GM12891 (cell line): ENCODE measurements around the gene KCNAB1.

Experiments used
- POLR2A ChIP-seq: IDR thresholded peaks from 2 replicates; pipeline ENCODE4 v1.6.1; 2011; ENCODE audit warnings: low read depth, low read length, control low read depth
- POLR2AphosphoS5 ChIP-seq: IDR thresholded peaks from 2 replicates; pipeline ENCODE4 v1.6.1; 2011; ENCODE audit warnings: low read depth, low read length, control low read depth
- SPI1 ChIP-seq: IDR thresholded peaks from 2 replicates; pipeline ENCODE4 v1.6.1; 2011; ENCODE audit warnings: low read depth, low read length, control low read depth

DNA sequence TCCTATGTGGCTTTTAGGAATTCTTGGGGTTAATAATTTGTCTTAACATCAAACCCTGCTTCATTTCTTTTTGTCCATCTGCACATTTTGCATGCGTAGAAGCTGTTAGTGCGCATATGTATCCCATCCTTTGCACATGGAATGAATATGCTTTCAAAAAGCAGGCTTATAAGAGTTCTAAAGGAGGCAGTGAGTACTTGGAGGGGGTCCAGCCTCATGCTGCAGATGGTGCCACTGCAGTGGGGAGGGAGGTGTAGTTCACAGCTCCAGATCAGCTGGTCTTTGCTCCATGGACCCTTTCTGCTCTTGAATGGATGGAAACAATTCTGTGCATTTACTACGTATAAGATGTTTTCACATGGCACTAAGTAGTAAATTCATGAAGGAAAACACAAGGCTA, 455.3 kb downstream of the KCNAB1 start:
- TF ChIP-seq POLR2A (no peak), POLR2AphosphoS5 (no peak), SPI1 (no peak)
